Measurements from ENCODE around the gene ADGRA3. TPM values are rescaled to one million over a fixed set of nuclear protein-coding genes. Genes with fewer than 3 reads are reported as not detected.

The ADGRA3 gene
- total and polyA plus RNA-seq, 3 donors from 2014 or later: 22.9 to 41.7 (median 36.8) TPM

DNA sequence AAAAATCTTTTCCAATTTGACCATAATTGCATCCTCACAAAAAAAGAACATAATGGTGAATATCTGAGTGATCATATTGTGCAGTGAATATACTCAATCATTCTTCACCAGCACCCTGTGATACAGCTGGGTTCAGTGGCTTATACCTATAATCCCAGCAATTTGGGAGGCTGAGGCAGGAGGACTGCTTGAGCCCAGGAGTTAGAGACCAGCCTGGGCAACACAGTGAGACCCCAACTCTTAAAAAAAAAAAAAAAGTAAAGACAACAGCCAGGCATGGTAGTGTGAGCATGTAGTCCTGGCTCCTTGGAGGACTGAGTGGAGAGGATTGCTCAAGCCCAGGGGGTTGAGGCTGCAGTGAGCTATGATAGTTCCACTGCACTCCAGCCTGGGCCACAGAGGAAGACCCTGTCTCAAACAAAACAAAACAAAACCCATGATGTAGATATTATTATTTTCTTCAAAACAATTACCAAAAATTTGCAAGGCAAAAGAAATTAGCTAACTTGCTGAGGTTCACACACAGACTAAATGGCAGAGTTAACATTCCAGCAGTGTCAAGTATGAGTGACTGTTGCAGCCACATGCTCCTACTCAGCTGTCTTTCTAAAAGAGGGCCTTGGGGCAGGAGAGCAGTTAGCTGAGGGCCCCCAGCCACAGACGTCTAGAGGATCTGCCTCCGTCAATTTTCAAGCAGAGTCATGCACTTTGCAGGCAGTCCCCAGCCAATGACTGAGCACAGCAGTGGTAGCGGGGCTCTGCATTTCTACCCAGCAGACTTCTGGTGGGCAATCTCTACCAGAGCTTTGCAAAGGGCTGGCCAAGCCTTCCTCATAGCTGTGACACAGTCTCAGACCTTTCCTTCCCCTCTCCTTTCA, 33.4 kb downstream of the ADGRA3 start:
- H3K4me1 ChIP-seq: no peaks in the 10 kb centered on the region
- intact Hi-C loops (cut with DNase I; ENCODE audit: low total_unique reads): no loop called here
- H3K9me3 ChIP-seq: no peaks in the 10 kb centered on the region
- H3K4me3 ChIP-seq: no peak overlapping the region
- no peak for DNase-seq
- H3K36me3 ChIP-seq (ENCODE audit: low read depth, missing control alignments): no peaks in the 10 kb centered on the region
- no peak overlapping the region for H3K27ac ChIP-seq
- H3K27me3 ChIP-seq: no peaks in the 10 kb centered on the region
- TF ChIP-seq, protein P1, sequence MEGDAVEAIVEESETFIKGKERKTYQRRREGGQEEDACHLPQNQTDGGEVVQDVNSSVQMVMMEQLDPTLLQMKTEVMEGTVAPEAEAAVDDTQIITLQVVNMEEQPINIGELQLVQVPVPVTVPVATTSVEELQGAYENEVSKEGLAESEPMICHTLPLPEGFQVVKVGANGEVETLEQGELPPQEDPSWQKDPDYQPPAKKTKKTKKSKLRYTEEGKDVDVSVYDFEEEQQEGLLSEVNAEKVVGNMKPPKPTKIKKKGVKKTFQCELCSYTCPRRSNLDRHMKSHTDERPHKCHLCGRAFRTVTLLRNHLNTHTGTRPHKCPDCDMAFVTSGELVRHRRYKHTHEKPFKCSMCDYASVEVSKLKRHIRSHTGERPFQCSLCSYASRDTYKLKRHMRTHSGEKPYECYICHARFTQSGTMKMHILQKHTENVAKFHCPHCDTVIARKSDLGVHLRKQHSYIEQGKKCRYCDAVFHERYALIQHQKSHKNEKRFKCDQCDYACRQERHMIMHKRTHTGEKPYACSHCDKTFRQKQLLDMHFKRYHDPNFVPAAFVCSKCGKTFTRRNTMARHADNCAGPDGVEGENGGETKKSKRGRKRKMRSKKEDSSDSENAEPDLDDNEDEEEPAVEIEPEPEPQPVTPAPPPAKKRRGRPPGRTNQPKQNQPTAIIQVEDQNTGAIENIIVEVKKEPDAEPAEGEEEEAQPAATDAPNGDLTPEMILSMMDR (IDR thresholded peaks at IDR 0.05): no peak
- no peak for TF ChIP-seq POLR2A (IDR thresholded peaks at IDR 0.05)
- 81 to 85% methylated on average over 3 of the region's 3 CpGs for WGBS, 2 donors

DNA sequence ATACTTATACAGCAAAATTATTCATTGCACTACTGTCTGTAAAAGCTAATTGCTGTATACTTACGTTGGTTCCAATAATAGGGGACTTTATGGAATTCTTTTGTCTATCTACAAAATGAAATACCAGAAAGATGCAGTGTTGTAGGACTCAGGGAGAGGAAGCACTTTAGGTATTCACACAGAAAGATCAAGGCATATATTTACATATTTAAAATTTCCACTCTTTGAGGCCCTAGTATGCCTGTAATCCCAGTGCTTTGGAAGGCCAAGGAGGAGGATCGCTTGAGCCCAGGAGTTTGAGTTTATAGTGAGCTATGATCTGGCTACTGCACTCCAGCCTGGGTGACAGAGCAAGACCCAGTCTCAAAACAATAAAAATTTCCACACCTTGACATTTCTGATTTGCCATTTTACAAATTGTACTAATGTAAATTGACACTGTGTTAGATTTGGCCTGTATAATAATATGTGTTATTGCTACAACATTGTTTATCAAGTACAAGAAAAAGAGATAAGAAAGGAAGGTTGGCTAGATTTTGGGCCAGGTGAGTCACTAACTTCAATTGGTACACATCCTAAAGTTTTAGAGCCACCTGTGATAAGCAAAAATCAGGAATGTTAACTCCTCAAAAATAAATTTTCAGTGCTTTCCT, 35.1 kb downstream of the ADGRA3 start:
- H3K4me1 ChIP-seq: no peaks in the 10 kb centered on the region
- no peak for TF ChIP-seq POLR2A (IDR thresholded peaks at IDR 0.05)
- TF ChIP-seq, protein P1 (IDR thresholded peaks at IDR 0.05): no peak
- H3K4me3 ChIP-seq: no peak overlapping the region
- no peaks in the 10 kb centered on the region for H3K9me3 ChIP-seq
- DNase-seq: no peak
- 86 to 90% methylated on average over 2 of the region's 2 CpGs for WGBS, 2 donors
- H3K36me3 ChIP-seq (ENCODE audit: low read depth, missing control alignments): no peaks in the 10 kb centered on the region
- H3K27ac ChIP-seq: no peak overlapping the region
- intact Hi-C loops (cut with DNase I; ENCODE audit: low total_unique reads): no loop called here
- H3K27me3 ChIP-seq: no peaks in the 10 kb centered on the region

DNA sequence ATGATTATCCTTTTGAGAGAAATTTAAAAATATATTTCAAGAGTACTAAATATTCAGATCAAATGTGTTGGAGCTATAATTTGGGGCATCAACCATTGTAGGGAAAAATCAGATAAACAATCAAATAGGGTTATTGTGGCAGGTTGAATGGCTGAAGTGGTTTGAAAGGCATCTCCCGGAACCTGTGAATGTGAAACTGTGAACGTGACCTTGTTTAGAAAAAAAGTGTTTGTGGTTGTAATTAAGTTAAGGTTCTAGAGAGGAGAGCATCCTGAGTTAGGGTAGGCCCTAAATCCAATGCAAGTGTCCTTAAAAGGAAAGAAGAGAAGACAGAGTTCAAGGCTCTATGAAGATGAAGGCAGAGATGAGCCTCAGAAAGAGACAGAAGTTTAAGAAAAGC, 37.4 kb downstream of the ADGRA3 start:
- Histone ChIP-seq H3K9me3 (no peaks in the 10 kb centered on the region), H3K36me3 (ENCODE audit: low read depth, missing control alignments) (no peaks in the 10 kb centered on the region), H3K4me3 (no peak overlapping the region), H3K4me1 (no peaks in the 10 kb centered on the region), H3K27me3 (no peaks in the 10 kb centered on the region), H3K27ac (no peak overlapping the region)
- TF ChIP-seq, protein P1 (IDR thresholded peaks at IDR 0.05): no peak
- TF ChIP-seq POLR2A (IDR thresholded peaks at IDR 0.05): no peak
- intact Hi-C loops (cut with DNase I; ENCODE audit: low total_unique reads): no loop called here
- DNase-seq: no peak
- 43 to 47% methylated on average over 2 of the region's 2 CpGs for WGBS, 2 donors

DNA sequence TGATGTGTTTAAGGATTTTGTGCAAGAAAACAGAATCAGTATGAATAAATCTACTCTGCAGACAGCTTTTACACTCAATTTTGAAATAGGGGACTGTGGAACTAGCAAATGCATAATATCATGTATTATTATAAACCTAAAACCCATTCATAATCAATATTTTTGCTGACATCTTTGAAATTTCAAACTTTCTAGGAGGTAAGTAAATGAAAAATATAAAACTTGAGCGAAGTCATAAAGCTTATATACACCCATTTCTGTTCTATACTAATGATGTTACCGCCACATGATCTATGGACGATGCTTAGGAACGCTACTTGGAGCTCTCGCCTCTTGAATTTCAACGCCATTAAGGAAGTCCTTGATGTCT, 38.1 kb downstream of the ADGRA3 start:
- DNase-seq: no peak
- no peak overlapping the region for H3K4me3 ChIP-seq
- no peaks in the 10 kb centered on the region for H3K36me3 ChIP-seq (ENCODE audit: low read depth, missing control alignments)
- WGBS, 2 donors: 88 to 90% methylated on average over 6 of the region's 6 CpGs
- no peaks in the 10 kb centered on the region for H3K4me1 ChIP-seq
- no peaks in the 10 kb centered on the region for H3K27me3 ChIP-seq
- H3K27ac ChIP-seq: no peak overlapping the region
- intact Hi-C loops (cut with DNase I; ENCODE audit: low total_unique reads): no loop called here
- no peaks in the 10 kb centered on the region for H3K9me3 ChIP-seq
- TF ChIP-seq, protein P1 (IDR thresholded peaks at IDR 0.05): no peak
- TF ChIP-seq POLR2A (IDR thresholded peaks at IDR 0.05): no peak
